ENCODE measurements around the gene PBX3.

- TF ChIP-seq CTCF (conservative IDR thresholded peaks at IDR 0.05 in 1 of 2, IDR thresholded peaks at IDR 0.05 in 1 of 2; ENCODE audit: low read depth in 1 of 2, low read length in 2 of 2): no peak
- no peak for TF ChIP-seq EZH2 (IDR thresholded peaks at IDR 0.05; ENCODE audit: low read length, missing control alignments)
Measured at GRCh38 chr9:125908136-125908535, 161.0 kb downstream of the PBX3 start.
